BLaER1 (cell line): Measurements from ENCODE around the gene NPAS2.

Source experiments
- H3K27ac ChIP-seq: shearing (Covaris generic); formaldehyde crosslinking; 2 replicates; pipeline ENCODE4 v1.8.1; 2022
- H3K27me3 ChIP-seq: shearing (Covaris generic); formaldehyde crosslinking; 2 replicates; pipeline ENCODE4 v1.8.1; 2022
- H3K36me3 ChIP-seq: shearing (Covaris generic); formaldehyde crosslinking; 2 replicates; pipeline ENCODE4 v1.8.1; 2022
- H3K4me1 ChIP-seq: shearing (Covaris generic); formaldehyde crosslinking; 2 replicates; pipeline ENCODE4 v1.8.1; 2022
- H3K4me2 ChIP-seq: shearing (Covaris generic); formaldehyde crosslinking; 2 replicates; pipeline ENCODE4 v1.8.1; 2022
- H3K4me3 ChIP-seq: shearing (Covaris generic); formaldehyde crosslinking; 2 replicates; pipeline ENCODE4 v1.8.1; 2022
- H3K9ac ChIP-seq: shearing (Covaris generic); formaldehyde crosslinking; 2 replicates; pipeline ENCODE4 v1.8.1; 2022
- H3K9me3 ChIP-seq: shearing (Covaris generic); formaldehyde crosslinking; 2 replicates; pipeline ENCODE4 v1.8.1; 2022
- H4K20me1 ChIP-seq: shearing (Covaris generic); formaldehyde crosslinking; 2 replicates; pipeline ENCODE4 v1.8.1; 2022
- Cebpa-rat ChIP-seq: shearing (Covaris generic); IDR thresholded peaks from 2 replicates; pipeline ENCODE4 v1.8.1; 2022

Gene NPAS2

DNA sequence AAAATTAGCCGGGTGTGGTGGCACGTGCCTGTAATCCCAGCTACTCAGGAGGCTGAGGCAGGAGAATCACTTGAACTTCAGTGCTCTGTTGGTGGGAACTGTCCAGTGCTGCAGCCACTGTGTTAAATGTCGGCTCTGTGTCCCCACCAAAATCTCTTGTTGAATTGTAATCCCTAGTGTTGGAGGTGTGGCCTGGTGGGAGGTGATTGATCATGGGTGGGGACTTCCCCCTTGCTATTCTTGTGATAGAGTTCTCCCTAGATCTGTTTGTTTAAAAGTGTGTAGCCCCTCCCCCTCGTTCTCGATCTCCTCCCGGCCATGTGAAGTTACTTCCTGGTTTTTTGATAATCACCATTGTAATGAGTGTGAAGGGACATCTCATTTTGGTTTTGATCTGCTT, 172.3 kb downstream of the NPAS2 start:
- Histone ChIP-seq H3K27ac (no peak overlapping the region), H3K36me3 (no peaks in the 10 kb centered on the region), H4K20me1 (no peaks in the 10 kb centered on the region), H3K9ac (no peak overlapping the region), H3K9me3 (no peaks in the 10 kb centered on the region), H3K4me2 (no peak overlapping the region), H3K4me1 (no peaks in the 10 kb centered on the region), H3K4me3 (no peak overlapping the region), H3K27me3 (no peaks in the 10 kb centered on the region)
- no peak for TF ChIP-seq Cebpa-rat

DNA sequence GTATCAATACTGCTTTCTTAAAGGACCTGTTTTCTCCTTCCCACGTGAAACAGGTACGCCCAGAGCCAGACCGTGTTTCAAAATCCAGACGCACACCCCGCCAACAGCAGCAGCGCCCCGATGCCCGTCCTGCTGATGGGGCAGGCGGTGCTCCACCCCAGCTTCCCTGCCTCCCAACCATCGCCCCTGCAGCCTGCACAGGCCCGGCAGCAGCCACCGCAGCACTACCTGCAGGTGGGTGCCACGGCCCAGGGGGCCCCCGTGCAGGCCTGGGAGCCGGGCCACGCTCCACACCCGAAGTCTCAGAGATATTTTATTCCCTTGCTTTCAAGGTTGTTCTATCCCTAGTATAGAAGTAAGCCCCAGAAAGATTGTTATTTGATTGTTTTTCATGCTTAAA, 173.4 kb downstream of the NPAS2 start:
- H3K4me3 ChIP-seq = no peak overlapping the region
- H4K20me1 ChIP-seq = no peaks in the 10 kb centered on the region
- no peaks in the 10 kb centered on the region for H3K27me3 ChIP-seq
- no peak overlapping the region for H3K9ac ChIP-seq
- no peaks in the 10 kb centered on the region for H3K4me1 ChIP-seq
- no peak for TF ChIP-seq Cebpa-rat
- H3K4me2 ChIP-seq = no peak overlapping the region
- no peaks in the 10 kb centered on the region for H3K36me3 ChIP-seq
- H3K9me3 ChIP-seq = no peaks in the 10 kb centered on the region
- no peak overlapping the region for H3K27ac ChIP-seq

DNA sequence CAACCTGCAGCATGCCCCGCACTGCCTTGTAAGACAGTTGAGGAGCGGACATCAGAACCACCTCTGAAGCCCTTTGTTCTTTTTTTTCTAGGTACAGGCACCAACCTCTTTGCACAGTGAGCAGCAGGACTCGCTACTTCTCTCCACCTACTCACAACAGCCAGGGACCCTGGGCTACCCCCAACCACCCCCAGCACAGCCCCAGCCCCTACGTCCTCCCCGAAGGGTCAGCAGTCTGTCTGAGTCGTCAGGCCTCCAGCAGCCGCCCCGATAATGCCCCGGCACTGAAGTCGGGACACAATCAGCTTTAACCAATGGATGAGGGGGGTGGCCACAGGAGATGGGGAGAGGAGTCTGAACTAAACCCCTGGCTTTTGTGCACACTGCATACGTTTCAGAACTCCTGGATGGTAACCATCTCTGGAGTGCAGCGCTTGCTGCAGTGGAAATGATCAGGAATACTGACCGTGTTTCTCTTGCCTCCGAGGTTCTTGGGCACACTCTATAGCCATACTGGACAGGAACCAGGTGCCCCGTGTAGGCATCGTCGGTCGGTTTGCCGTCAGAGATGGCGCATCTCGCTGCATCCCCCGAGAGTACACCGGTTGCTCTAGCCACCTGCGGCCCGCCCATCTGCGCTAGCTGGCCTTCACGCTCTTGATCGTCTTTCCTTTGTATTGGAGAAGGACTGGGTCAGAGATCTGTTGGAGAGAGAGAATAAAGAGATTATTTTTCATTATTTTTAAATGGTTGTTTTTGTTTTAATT, 175.6 kb downstream of the NPAS2 start:
- Histone ChIP-seq H3K9me3 (no peaks in the 10 kb centered on the region), H3K4me1 (no peaks in the 10 kb centered on the region), H3K27ac (no peak overlapping the region), H3K4me3 (no peak overlapping the region), H4K20me1 (no peaks in the 10 kb centered on the region), H3K4me2 (no peak overlapping the region), H3K27me3 (no peaks in the 10 kb centered on the region), H3K9ac (no peak overlapping the region), H3K36me3 (no peaks in the 10 kb centered on the region)
- no peak for TF ChIP-seq Cebpa-rat

- no peak overlapping the region for H3K4me2 ChIP-seq
- peaks cover 5% of the 10 kb centered on the region for H3K4me1 ChIP-seq
- H3K9me3 ChIP-seq = no peaks in the 10 kb centered on the region
- H3K36me3 ChIP-seq = no peaks in the 10 kb centered on the region
- H3K27me3 ChIP-seq = no peaks in the 10 kb centered on the region
- H3K27ac ChIP-seq = no peak overlapping the region
- TF ChIP-seq Cebpa-rat = no peak
- H4K20me1 ChIP-seq = peaks cover 3% of the 10 kb centered on the region; the same call in 1 of the 2 replicates
- no peak overlapping the region for H3K9ac ChIP-seq
- H3K4me3 ChIP-seq = no peak overlapping the region
These were observed 177.7 kb downstream of the NPAS2 start for GRCh38 chr2:100997509-100998234.

GRCh38 chr2:100998235-100998573, 178.3 kb downstream of the NPAS2 start:
- peaks cover 6% of the 10 kb centered on the region for H3K4me1 ChIP-seq
- no peaks in the 10 kb centered on the region for H3K27me3 ChIP-seq
- TF ChIP-seq Cebpa-rat = no peak
- no peak overlapping the region for H3K9ac ChIP-seq
- H3K4me3 ChIP-seq = no peak overlapping the region
- H4K20me1 ChIP-seq = peaks cover 8% of the 10 kb centered on the region
- H3K9me3 ChIP-seq = no peaks in the 10 kb centered on the region
- H3K27ac ChIP-seq = no peak overlapping the region
- H3K4me2 ChIP-seq = no peak overlapping the region
- H3K36me3 ChIP-seq = peaks cover 4% of the 10 kb centered on the region; the same call in 1 of the 2 replicates

DNA sequence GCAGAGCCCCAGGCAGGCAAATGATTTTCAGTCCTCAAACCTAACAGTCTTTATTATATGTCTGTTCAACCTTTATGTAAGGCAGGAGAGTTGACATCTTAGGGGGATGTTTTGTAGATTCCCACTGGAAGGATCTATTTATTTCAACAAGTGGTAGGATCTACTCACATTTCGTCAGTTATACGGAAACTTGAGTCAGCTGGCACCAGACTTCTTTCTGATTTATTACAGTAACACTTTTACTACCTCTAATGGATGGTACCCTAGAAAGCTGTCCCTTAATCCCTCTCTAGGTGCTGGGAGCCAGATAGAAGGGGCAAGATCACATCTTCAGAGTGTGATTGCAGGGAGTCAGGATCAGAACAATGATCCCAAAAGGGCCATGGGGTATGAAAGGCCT, 180.1 kb downstream of the NPAS2 start:
- H3K9ac ChIP-seq = no peak overlapping the region
- TF ChIP-seq Cebpa-rat = no peak
- no peak overlapping the region for H3K4me3 ChIP-seq
- H3K4me1 ChIP-seq = peaks cover 24% of the 10 kb centered on the region
- H3K36me3 ChIP-seq = peaks cover 22% of the 10 kb centered on the region
- no peaks in the 10 kb centered on the region for H3K9me3 ChIP-seq
- H4K20me1 ChIP-seq = peaks cover 26% of the 10 kb centered on the region
- H3K27me3 ChIP-seq = no peaks in the 10 kb centered on the region
- H3K27ac ChIP-seq = no peak overlapping the region
- no peak overlapping the region for H3K4me2 ChIP-seq

DNA sequence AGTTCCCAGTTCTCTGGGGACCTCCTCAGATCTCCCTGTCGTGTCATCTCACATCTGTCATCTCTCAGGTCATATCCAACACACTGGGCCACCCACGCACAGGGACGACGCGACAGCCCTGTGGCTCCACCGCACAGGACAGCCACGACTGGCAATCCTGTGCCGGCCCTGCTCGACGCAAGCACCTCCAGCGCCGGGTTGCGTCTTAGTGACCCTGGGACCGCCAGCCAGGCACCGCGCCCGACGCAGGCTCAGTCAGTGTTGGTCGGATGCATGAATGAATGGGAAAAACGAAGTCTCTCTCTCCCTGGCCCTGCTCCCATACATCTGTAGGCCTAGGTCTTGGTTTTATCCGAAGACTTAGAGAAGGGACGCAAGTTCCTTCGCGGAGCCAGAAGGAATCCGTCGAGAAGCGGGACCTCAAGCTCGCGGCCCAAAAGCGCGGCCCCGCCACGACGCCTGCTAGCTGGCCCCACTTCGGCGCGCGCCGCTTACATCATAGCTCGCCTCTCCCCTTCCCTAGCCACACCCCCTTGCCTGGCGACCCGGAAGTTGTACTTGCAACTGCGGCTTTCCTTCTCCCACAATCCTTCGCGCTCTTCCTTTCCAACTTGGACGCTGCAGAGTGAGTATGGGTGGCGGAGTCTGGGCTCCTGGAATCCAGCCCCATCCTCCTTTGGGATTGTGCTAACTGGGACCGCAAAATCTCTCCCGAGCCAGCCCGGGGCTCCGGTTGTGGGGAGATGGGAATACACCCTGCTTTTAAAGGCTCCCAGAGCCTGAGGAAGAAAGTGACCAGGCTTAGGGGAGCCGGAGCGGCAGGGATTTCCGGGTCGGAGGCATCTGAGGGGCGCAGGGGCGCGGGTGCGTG, 182.0 kb downstream of the NPAS2 start, which contains the start of gene RPL31:
Gene RPL31 (plus strand): TSS at position 599 of the 871 bp plus-strand sequence. CDS start 413 bp downstream, outside the sequence.
- H3K36me3 ChIP-seq = peaks cover 41% of the 10 kb centered on the region
- peak; percentile 71; the same call in 1 of the 2 replicates for TF ChIP-seq Cebpa-rat
- peak within 1 kb of the TSS; percentile 91 for H3K4me2 ChIP-seq
- no peaks in the 10 kb centered on the region for H3K27me3 ChIP-seq
- peak within 1 kb of the TSS; percentile 95 for H3K9ac ChIP-seq
- peaks cover 45% of the 10 kb centered on the region for H4K20me1 ChIP-seq
- H3K9me3 ChIP-seq = no peaks in the 10 kb centered on the region
- H3K4me1 ChIP-seq = peaks cover 43% of the 10 kb centered on the region
- H3K27ac ChIP-seq = peak within 1 kb of the TSS; percentile 98
- H3K4me3 ChIP-seq = peak within 1 kb of the TSS; percentile 91

DNA sequence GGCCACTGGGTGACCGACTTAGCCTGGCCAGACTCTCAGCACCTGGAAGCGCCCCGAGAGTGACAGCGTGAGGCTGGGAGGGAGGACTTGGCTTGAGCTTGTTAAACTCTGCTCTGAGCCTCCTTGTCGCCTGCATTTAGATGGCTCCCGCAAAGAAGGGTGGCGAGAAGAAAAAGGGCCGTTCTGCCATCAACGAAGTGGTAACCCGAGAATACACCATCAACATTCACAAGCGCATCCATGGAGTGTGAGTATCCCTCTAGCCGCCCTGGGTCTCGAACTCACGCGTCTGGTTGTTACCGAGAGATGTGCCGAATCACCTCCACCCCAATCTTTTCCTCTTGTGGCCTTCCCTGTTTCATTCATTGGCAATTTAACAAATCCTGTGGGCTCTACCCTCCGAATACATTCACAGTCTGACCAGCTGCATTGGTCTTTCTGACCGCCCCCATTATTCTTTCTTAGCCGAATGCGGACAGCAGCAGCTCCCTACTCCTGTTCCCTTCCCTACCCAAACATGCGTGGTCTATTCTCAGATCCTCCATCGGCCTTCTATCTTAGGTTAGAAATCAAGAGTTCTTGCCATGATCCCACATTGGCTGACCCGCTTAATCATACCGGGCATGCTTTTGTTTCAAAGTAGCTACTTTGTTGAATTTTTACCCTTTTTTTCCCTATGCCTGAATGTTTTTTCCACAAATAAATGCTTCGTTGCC, 182.8 kb downstream of the NPAS2 start:
- H3K4me2 ChIP-seq = peak overlapping the region; percentile 91
- H3K27me3 ChIP-seq = no peaks in the 10 kb centered on the region
- TF ChIP-seq Cebpa-rat = no peak
- H3K27ac ChIP-seq = peak overlapping the region; percentile 98
- H3K9ac ChIP-seq = peak overlapping the region; percentile 95
- H3K36me3 ChIP-seq = peaks cover 49% of the 10 kb centered on the region
- peak overlapping the region; percentile 91 for H3K4me3 ChIP-seq
- H4K20me1 ChIP-seq = peaks cover 53% of the 10 kb centered on the region
- H3K9me3 ChIP-seq = no peaks in the 10 kb centered on the region
- H3K4me1 ChIP-seq = peaks cover 51% of the 10 kb centered on the region

GRCh38 chr2:101003278-101003775, 183.4 kb downstream of the NPAS2 start:
- peak overlapping the region; percentile 95 for H3K9ac ChIP-seq
- H3K27ac ChIP-seq = peak overlapping the region; percentile 98
- no peaks in the 10 kb centered on the region for H3K9me3 ChIP-seq
- H3K36me3 ChIP-seq = peaks cover 55% of the 10 kb centered on the region
- peak overlapping the region; percentile 91 for H3K4me3 ChIP-seq
- peaks cover 59% of the 10 kb centered on the region for H4K20me1 ChIP-seq
- peaks cover 57% of the 10 kb centered on the region for H3K4me1 ChIP-seq
- H3K27me3 ChIP-seq = no peaks in the 10 kb centered on the region
- TF ChIP-seq Cebpa-rat = no peak
- peak overlapping the region; percentile 91 for H3K4me2 ChIP-seq
